Body of pancreas (tissue), 4 donors: ENCODE data around the gene TECR.

Experiments
- POLR2A ChIP-seq, 3 donors: fragments of 450-650 bp; IDR thresholded peaks; one replicate each; pipeline ENCODE4 v1.6.1; 2016; ENCODE audit warnings: antibody characterized with exemption in 3 of 3, mild to moderate bottlenecking in 2 of 3
- TF ChIP-seq, protein P1 (sequence below), 7 experiments: fragments of 450-650 bp in 4 of 7; fragments of 200-600 bp in 3 of 7; sonication (generic) in 3 of 7; IDR thresholded peaks; one replicate each; pipeline ENCODE4 v1.5.1; 2016 to 2019; ENCODE audit warnings: antibody characterized with exemption in 7 of 7

DNA sequence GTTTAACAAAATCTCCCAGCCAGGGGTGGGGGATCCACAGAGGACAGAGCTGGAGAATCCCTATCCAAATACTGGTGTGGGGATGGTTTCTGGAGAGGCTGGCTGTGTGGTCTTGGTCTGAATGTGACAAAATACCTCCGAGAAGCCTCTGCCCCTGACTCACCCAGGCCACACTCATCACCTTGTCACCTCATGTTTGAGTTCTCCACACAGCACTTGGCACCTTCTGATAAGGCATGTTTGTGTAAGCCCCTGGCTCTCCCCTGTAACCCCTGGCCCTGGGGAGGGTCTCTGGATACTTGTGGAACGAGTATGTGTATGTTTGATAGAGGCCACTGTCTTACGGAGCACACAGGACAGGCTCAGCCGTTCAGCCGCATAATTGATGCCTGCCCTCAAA, 14.7 kb downstream of the TECR start:
- TF ChIP-seq POLR2A (IDR thresholded peaks at IDR 0.05): no peak
- TF ChIP-seq, protein P1, sequence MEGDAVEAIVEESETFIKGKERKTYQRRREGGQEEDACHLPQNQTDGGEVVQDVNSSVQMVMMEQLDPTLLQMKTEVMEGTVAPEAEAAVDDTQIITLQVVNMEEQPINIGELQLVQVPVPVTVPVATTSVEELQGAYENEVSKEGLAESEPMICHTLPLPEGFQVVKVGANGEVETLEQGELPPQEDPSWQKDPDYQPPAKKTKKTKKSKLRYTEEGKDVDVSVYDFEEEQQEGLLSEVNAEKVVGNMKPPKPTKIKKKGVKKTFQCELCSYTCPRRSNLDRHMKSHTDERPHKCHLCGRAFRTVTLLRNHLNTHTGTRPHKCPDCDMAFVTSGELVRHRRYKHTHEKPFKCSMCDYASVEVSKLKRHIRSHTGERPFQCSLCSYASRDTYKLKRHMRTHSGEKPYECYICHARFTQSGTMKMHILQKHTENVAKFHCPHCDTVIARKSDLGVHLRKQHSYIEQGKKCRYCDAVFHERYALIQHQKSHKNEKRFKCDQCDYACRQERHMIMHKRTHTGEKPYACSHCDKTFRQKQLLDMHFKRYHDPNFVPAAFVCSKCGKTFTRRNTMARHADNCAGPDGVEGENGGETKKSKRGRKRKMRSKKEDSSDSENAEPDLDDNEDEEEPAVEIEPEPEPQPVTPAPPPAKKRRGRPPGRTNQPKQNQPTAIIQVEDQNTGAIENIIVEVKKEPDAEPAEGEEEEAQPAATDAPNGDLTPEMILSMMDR (IDR thresholded peaks at IDR 0.05): no peak
